CD4-positive, alpha-beta T cell treated with Interleukin-17A for 1 hour (primary cell): ENCODE data around the gene VPS37B.
A peak's percentile ranks its signal among the peaks of the same experiment; 100 is the strongest.
"Not testable (repeated sequence)": the region's sequence is repeated elsewhere in the genome, so short reads cannot be mapped to it uniquely, and the experiment has no call there.

ENCODE experiments used
- DNase-seq: peaks from one replicate; pipeline ENCODE4 v3.0.0-alpha.2; 2020

VPS37B gene

GRCh38 chr12:122895704-122896636, at the start of gene VPS37B:
Gene VPS37B (minus strand): TSS chr12:122896124. CDS start chr12:122896062, 62 bp downstream.
- peak; percentile 93 for DNase-seq

- DNase-seq: no peak
Observed at GRCh38 chr12:122944605-122945592, 49.0 kb upstream of the VPS37B start.

GRCh38 chr12:122943196-122943595, 47.3 kb upstream of the VPS37B start:
- DNase-seq: no peak

- DNase-seq: peak; percentile 27
Observed at GRCh38 chr12:122942637-122943036, 46.7 kb upstream of the VPS37B start.

- not testable (repeated sequence) for DNase-seq
Observed at GRCh38 chr12:122941351-122941750, 45.4 kb upstream of the VPS37B start.

GRCh38 chr12:122939125-122939524, 43.2 kb upstream of the VPS37B start:
- no peak for DNase-seq

- no peak for DNase-seq
Observed at GRCh38 chr12:122937622-122938091, 41.7 kb upstream of the VPS37B start.

GRCh38 chr12:122935318-122935717, 39.4 kb upstream of the VPS37B start:
- DNase-seq: no peak

GRCh38 chr12:122934722-122935121, 38.8 kb upstream of the VPS37B start:
- DNase-seq: no peak

GRCh38 chr12:122932207-122932606, 36.3 kb upstream of the VPS37B start:
- no peak for DNase-seq

- DNase-seq: no peak
Observed at GRCh38 chr12:122929812-122930211, 33.9 kb upstream of the VPS37B start.

GRCh38 chr12:122929148-122929538, 33.2 kb upstream of the VPS37B start:
- DNase-seq: no peak

GRCh38 chr12:122928404-122929147, 32.7 kb upstream of the VPS37B start:
- no peak for DNase-seq

GRCh38 chr12:122927756-122928403, 32.0 kb upstream of the VPS37B start:
- no peak for DNase-seq

- no peak for DNase-seq
Observed at GRCh38 chr12:122921917-122922316, 26.0 kb upstream of the VPS37B start.

- DNase-seq: no peak
Observed at GRCh38 chr12:122920687-122921086, 24.8 kb upstream of the VPS37B start.

- no peak for DNase-seq
Observed at GRCh38 chr12:122918827-122919226, 22.9 kb upstream of the VPS37B start.

GRCh38 chr12:122917507-122918121, 21.7 kb upstream of the VPS37B start:
- no peak for DNase-seq

GRCh38 chr12:122909442-122910288, 13.7 kb upstream of the VPS37B start:
- DNase-seq: no peak

- DNase-seq: no peak
Observed at GRCh38 chr12:122908915-122909314, 13.0 kb upstream of the VPS37B start.
